ENCODE results near the gene OTUD7B.
"Not testable (repeated sequence)": the region's sequence is repeated elsewhere in the genome, so short reads cannot be mapped to it uniquely, and the experiment has no call there.

The OTUD7B gene

GRCh38 chr1:149942207-149942606, 68.3 kb downstream of the OTUD7B start:
- no peak for DNase-seq

- DNase-seq = no peak
Measured at GRCh38 chr1:149940427-149940826, 70.1 kb downstream of the OTUD7B start.

GRCh38 chr1:149938668-149939003, 71.9 kb downstream of the OTUD7B start:
- not testable (repeated sequence) for DNase-seq

- no peak for DNase-seq
Measured at GRCh38 chr1:149937759-149938158, 72.8 kb downstream of the OTUD7B start.

- DNase-seq = no peak
Measured at GRCh38 chr1:149936992-149937705, 73.4 kb downstream of the OTUD7B start.

GRCh38 chr1:149936170-149936991, 74.1 kb downstream of the OTUD7B start, which contains the start of gene MTMR11:
TSS of gene MTMR11 (minus strand) at chr1:149936879. CDS start at chr1:149936647, 232 bp downstream.
- DNase-seq = no peak

- DNase-seq = no peak
Measured at GRCh38 chr1:149934356-149934755, 76.2 kb downstream of the OTUD7B start.

GRCh38 chr1:149933208-149933607, 77.3 kb downstream of the OTUD7B start:
- no peak for DNase-seq

GRCh38 chr1:149932474-149932873, 78.1 kb downstream of the OTUD7B start:
- DNase-seq = no peak

GRCh38 chr1:149931212-149931790, 79.2 kb downstream of the OTUD7B start:
- no peak for DNase-seq

GRCh38 chr1:149929856-149930255, 80.7 kb downstream of the OTUD7B start:
- DNase-seq = no peak

- no peak for DNase-seq
Measured at GRCh38 chr1:149928401-149928724, 82.2 kb downstream of the OTUD7B start.

- DNase-seq = peak; percentile 93
Measured at GRCh38 chr1:149927563-149928400, 82.7 kb downstream of the OTUD7B start, which contains the start of gene SF3B4. TSS of gene SF3B4 (minus strand) at chr1:149927803. CDS start at chr1:149927759, 44 bp downstream.

- DNase-seq = no peak
Measured at GRCh38 chr1:149927056-149927562, 83.4 kb downstream of the OTUD7B start.

- DNase-seq = no peak
Measured at GRCh38 chr1:149926296-149926695, 84.2 kb downstream of the OTUD7B start.

- no peak for DNase-seq
Measured at GRCh38 chr1:149925751-149926150, 84.8 kb downstream of the OTUD7B start.

- DNase-seq = no peak
Measured at GRCh38 chr1:149925345-149925744, 85.2 kb downstream of the OTUD7B start.

GRCh38 chr1:149923626-149924025, 86.9 kb downstream of the OTUD7B start:
- DNase-seq = no peak

- DNase-seq = peak; percentile 47
Measured at GRCh38 chr1:149917571-149918144, 92.9 kb downstream of the OTUD7B start, which contains the start of gene SV2A. TSS of gene SV2A (minus strand) at chr1:149917844. CDS start at chr1:149913840, 4,004 bp downstream.

- no peak for DNase-seq
Measured at GRCh38 chr1:149916898-149917252, 93.7 kb downstream of the OTUD7B start.

- no peak for DNase-seq
Measured at GRCh38 chr1:149916193-149916897, 94.2 kb downstream of the OTUD7B start.
